Activated naive CD4-positive, alpha-beta T cell (primary cell): ENCODE results near the gene SAT2.

Experiments
- DNase-seq, 4 experiments: peaks; one replicate each; lab custom pipeline; 2025; lab: John Stamatoyannopoulos, UW

The SAT2 gene

DNA sequence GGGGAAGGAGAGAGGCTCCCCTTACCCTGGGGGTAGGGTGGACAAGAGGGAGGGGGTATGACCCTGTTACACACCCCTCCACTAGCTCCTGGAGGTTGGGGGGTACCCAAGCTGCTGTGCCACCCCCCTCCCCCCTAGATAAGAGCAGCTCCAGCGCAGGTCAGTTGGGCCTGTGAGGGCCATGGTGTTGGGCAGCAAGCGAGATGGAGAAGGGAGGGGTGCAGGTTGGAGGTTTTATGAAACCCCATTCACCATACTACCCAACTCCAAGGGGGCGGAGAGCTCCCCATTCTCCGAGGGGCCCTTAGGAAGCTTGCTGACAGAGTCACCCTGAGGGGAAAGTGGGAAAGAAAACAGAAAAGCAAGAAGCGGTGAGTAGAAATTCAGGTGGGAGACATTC, 36.0 kb downstream of the SAT2 start:
- DNase-seq, result no peak

DNA sequence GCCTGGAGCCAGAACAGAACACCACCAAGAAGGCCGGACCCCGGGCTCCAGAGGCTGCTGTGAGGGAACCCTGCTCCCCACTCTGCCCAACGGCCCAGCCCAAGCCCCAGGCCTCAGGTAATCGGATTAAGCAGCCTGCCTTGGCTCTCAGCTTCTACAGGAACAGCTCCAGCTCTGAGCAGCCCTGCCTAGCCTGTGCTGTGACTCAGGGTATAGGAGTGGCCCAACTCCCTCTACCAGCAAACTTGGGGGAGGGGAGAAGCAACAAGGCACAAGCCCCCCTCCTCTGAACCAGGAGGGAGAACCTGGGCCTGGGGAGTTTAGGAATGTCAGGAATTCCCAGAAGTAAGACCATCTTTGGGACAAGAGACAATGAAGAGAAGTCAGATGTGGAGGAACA, 36.9 kb downstream of the SAT2 start:
- DNase-seq, result no peak

DNA sequence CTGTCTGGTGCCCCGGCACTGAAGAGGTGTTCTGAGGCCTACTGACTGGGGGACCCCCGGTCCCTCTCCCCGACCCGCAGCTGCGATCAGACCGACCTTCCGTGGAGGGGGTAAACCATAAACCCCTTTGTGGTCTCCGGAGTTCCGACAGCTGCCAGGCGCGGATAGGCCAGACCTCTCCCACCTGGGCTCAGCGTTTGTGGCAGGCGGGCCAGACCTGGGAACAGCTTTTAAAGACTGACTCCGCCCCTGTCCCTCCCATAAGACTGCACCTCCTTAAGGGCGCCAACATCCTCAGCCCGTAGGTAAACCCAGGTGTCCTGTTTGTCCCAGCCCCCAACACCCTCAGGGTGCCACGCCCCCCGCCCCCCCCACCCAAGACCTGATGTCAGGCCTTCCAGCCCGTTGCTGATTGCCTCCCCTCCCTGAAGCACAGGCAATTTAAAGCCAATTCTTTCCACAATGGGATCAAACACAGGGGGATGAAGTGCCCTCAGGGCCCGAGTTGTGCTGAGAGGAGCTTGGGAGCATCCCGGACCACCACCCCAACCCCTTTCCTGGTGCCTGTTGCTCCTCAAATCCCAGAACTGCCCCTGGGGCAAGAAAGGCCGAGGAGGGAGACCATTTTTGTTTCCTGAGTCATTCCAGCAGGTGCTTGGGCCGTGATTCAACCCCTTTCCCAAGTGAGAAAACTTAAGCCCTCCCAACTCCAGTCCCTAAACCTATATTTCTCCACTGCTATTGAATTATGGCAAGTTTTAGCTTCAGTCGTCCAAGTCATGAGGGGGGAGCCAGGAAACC, 37.5 kb downstream of the SAT2 start, which contains the start of gene SOX15:
Gene SOX15, minus strand, starts transcription at position 204 of the 801 bp plus-strand sequence. CDS start 418 bp downstream, outside the sequence.
- DNase-seq, result no peak

DNA sequence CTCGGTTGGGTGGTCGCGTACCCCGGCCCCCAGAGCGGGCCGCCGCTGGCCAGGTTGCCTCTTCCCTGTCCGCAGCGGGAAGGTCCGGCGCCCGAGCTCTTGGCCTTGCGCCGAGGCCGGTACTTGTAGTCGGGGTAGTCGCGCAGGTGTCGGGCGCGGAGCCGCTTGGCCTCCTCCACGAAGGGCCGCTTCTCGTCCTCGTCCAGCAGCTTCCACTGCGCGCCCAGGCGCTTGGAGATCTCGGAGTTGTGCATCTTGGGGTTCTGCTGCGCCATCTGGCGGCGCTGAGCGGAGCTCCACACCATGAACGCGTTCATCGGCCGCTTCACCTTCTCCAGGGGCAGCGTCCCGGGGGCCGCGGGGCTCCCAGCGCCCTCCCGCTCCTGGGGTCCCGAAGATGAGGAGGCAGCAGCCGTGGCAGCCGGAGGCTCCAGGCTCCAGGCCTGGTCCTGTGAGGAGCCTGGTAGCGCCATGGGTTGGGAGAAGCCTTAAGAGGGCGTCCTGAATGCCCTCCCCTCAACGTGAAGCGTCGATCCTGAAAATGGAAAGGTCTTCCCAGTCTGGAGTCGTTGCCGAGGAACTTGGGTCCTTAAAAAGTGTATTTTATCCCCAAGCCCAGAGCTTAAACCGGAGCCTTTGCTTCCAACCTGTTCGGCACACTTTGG, 38.3 kb downstream of the SAT2 start:
- DNase-seq, result peak; percentile 25 to 62 (median 44)

DNA sequence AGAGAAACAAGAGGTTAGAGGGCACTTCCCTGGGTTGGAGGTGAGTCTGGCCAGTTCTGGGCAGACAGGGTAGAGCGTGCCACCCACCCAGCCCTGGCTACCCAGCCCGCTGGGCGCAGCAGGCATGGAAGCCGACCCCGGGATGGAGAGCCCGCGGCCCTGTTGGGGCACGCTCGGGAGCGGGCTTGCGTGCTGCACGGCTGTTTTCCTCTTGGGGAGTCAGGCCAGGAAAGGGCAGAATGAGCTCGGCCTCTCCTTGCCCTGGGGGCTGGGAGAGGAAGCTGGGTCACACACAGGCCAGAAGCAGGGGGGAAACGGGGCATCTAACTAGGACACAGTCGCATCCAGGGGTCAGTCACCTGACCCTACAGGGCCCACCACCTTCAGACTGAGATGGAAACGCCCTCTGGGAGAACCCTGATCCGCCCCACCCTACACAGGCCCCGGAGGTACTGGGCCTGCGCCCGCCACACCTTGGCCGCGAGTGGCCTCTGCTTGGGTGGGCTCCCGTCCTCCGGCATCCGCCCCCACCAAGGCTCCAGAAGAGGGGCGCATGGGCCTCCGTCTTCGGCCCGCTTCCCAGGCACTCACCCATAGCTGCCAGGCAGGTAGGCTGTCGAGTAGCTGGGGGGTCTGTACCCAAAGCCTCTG, 38.9 kb downstream of the SAT2 start:
- no peak for DNase-seq

DNA sequence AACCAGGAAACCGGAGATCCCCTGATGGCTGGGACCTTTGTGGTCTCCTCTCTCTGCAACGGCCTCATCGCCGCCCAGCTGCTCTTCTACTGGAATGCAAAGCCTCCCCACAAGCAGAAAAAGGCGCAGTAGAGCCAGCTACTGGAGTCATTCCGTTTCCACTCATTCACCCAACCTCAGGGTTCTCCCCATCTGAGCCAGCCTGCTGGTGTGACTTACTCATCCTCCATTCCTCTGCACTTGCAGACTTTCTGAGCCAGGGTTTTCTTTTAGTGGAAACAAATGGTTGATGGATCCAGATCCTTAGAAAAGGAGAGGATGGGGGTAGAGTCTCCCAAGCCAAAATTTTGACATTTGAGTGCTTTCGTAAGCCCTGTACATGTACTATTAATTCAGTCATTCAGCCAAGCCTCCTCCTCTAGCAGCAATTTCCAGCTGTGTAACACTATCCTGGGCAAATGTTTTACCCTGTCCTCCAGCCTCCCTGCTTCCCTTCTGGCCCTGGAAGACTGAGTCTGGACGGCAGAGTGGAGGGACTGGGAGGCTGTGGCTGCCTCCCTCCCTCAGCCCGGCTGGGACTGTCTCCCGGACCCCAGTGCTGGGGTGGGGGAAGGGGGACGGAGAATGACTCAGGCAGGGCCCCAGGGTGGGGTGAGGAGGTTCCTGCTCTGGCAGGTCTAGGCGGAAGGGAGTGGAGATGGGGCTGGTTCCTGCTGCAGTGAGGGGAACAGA, 40.0 kb downstream of the SAT2 start:
- DNase-seq, result no peak

DNA sequence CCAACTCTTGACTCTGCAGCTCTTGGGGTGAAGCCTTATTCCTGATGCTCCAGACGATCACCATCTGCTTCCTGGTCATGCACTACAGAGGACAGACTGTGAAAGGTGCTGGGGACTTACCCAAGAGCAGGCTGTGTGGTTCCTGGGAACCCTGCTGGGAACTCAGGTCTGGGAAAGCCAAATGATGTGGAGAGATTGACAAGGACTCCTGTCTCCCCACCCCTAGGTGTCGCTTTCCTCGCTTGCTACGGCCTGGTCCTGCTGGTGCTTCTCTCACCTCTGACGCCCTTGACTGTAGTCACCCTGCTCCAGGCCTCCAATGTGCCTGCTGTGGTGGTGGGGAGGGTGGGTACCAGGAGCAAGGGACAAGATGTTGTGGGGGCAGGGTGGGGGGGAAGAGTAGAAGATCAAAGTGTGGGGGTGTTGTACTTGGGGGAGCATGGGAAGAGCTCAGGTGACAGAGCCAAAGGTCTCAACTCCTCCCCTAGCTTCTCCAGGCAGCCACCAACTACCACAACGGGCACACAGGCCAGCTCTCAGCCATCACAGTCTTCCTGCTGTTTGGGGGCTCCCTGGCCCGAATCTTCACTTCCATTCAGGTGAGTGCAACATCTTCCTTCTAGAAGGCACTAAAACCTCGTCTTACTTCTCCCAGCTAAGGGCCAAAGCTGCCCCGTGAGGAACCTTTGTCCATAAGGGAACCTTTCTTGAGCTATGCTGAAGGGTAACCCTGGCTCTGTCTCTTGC, 40.8 kb downstream of the SAT2 start:
- no peak for DNase-seq

DNA sequence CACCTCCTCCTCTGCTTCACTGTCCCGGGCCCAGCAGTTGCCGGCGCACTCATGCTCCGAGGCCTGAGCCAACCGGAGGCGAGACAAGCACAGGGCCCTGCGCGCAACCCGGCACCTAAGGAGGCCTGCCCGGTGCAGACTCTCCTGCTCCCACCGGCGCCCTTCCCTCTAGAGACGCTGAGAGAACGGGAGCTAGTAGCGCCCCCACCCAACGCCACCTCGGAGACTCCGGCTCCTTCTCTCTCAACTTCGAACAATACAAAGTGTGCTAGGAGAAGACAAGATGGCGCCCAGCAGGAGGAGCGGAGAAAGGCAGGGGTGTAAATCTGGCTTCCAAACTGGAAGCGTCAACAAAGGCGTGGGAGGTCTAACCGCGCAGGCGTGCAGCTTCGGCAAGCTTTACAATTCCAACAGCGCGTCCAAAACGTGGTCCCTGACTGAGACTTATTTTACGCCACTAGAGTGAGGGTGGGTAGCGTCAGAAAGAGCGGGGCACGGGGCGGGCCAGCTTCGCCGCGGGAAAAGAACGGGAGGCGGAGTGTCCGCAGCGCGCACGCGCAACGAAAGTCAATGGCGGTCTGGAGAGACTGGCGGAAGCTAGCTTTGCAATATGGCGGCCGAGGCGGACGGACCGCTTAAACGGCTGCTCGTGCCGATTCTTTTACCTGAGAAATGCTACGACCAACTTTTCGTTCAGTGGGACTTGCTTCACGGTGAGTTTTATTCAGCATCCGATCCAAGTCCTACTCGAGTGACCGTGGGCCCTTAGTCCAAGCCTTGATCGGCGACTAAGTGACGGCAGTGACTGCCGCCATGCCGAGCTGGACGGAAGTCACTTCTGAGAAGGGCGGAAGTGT, 44.1 kb downstream of the SAT2 start, which contains the start of gene MPDU1:
Gene MPDU1, plus strand, starts transcription at position 600 of the 857 bp plus-strand sequence. Its CDS starts 11 bp downstream, at position 611.
- DNase-seq, result peak; percentile 85 to 93 (median 86)

DNA sequence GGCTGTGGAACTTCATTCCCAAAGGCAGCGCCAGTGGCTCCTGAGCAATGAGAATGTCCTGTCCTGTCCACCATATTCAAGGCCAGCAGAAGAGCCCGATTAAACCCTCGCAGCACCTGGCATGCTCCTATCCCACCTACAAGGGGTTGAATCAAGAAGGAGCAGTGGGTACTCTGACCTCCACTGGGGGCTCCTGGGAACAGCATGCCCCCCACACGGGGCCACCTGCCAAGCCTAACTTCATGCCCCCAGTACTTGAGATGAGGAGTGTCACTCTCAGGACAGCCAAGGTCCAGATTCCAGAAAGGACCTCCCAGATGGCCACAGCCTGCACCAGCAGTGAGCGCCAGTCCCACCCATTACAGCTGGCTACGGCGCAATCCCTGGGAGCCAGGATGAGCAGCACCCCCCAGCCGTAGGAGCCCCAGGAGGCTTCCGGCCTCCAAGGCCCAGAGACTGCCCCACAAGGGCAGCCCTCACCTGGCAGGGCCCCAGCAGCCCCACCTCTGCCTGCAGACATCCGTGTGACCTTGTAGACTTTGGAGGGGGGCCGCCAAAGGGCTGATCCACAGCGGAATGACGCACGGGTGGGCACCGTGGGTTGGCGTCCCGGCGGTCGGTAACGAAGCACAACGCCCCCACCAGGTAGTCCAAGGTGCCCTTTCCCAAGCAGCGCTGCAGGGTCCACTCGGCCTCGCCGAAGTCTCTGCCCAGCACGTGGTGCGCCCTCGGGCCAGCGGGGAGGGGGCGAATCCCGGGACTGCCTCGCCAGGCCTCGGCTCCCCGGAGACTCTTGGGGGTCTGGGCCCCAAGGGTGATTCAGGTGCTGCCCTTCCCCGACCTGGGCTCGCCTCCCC, 45.0 kb downstream of the SAT2 start:
- DNase-seq, result no peak

DNA sequence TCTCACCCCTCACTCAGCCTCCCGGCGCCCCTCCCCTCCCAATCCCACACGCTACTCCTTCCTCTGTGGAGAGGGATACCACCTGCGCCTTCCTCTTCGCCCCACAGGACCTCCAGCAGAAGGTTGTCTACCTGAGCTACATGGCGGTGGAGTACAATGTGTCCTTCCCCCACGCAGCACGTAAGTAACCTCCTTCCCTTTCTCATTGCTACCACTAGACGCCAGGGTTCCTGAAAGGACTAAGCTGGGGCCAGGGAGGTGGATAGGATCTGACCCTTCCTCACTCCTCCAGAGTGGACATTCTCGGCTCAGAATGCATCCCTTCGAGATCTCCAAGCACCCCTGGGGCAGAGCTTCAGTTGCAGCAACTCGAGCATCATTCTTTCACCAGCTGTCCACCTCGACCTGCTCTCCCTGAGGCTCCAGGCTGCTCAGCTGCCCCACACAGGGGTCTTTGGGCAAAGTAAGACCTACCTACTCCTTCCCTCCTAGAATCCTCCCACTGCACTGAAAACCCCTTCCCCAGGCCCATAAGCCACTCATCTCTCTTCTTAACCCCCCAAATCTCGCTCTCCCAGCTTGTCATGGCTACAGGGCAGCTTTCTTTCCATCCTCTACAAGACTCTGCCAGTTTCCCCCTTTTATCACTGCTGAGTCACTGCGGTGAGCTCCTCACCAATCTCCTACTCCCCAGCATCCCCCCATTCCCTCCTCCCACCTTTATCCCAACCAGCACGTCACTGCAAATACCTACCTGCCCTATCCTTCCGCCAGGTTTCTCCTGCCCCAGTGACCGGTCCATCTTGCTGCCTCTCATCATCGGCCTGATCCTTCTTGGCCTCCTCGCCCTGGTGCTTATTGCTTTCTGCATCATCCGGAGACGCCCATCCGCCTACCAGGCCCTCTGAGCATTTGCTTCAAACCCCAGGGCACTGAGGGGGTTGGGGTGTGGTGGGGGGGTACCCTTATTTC, 46.7 kb downstream of the SAT2 start:
- no peak for DNase-seq

DNA sequence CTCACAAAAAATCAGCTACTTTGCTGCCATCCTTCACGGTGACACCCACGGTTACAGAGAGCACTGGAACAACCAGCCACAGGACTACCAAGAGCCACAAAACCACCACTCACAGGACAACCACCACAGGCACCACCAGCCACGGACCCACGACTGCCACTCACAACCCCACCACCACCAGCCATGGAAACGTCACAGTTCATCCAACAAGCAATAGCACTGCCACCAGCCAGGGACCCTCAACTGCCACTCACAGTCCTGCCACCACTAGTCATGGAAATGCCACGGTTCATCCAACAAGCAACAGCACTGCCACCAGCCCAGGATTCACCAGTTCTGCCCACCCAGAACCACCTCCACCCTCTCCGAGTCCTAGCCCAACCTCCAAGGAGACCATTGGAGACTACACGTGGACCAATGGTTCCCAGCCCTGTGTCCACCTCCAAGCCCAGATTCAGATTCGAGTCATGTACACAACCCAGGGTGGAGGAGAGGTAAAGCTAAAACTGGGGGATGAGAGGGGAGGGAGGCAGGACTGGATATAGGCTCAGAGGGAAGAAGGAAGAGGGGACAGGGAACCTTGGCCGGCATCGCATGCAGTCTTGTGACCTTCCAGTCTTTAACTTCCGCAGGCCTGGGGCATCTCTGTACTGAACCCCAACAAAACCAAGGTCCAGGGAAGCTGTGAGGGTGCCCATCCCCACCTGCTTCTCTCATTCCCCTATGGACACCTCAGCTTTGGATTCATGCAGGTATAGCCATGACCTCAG, 47.6 kb downstream of the SAT2 start:
- no peak for DNase-seq

DNA sequence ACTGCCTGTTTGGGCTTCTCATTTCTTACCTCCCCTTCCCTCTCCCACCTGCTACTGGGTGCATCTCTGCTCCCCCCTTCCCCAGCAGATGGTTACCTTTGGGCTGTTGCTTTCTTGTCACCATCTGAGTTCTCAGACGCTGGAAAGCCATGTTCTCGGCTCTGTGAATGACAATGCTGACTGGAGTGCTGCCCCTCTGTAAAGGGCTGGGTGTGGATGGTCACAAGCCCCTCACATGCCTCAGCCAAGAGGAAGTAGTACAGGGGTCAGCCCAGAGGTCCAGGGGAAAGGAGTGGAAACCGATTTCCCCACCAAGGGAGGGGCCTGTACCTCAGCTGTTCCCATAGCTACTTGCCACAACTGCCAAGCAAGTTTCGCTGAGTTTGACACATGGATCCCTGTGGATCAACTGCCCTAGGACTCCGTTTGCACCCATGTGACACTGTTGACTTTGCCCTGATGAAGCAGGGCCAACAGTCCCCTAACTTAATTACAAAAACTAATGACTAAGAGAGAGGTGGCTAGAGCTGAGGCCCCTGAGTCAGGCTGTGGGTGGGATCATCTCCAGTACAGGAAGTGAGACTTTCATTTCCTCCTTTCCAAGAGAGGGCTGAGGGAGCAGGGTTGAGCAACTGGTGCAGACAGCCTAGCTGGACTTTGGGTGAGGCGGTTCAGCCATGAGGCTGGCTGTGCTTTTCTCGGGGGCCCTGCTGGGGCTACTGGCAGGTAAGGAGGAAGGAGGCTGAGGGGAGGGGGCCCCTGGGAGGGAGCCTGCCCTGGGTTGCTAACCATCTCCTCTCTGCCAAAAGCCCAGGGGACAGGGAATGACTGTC, 48.4 kb downstream of the SAT2 start, which contains the start of gene CD68:
Gene CD68, plus strand, starts transcription at position 638 of the 833 bp plus-strand sequence. Its CDS starts 40 bp downstream, at position 678.
- DNase-seq, result no peak

DNA sequence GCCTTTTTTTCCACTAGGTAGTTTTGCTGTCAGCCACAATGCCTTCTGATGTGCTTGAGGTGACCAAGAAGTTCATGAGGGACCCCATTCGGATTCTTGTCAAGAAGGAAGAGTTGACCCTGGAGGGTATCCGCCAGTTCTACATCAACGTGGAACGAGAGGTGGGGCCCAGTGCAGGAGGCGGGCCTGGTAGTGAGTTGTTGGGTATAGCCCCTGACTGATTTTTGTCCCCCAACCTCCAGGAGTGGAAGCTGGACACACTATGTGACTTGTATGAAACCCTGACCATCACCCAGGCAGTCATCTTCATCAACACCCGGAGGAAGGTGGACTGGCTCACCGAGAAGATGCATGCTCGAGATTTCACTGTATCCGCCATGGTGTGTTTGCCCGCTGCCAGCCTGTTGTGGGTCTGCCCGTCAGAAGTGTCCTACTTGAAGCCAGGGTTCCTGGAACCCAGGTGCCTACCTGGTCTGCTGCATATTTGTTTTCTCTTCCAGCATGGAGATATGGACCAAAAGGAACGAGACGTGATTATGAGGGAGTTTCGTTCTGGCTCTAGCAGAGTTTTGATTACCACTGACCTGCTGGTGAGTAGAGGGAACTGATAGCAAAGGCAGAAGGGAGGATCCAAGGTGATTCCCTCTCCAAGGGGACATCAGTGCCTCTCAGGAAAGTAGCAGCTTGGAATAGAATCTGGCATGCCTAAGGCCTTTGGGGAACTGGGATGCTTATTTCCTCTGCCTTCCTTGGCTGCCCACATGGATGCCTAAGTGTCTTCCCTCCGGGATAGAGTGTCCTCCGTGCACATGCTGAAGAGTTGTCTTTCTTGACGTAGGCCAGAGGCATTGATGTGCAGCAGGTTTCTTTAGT, 50.1 kb downstream of the SAT2 start:
- DNase-seq, result no peak

DNA sequence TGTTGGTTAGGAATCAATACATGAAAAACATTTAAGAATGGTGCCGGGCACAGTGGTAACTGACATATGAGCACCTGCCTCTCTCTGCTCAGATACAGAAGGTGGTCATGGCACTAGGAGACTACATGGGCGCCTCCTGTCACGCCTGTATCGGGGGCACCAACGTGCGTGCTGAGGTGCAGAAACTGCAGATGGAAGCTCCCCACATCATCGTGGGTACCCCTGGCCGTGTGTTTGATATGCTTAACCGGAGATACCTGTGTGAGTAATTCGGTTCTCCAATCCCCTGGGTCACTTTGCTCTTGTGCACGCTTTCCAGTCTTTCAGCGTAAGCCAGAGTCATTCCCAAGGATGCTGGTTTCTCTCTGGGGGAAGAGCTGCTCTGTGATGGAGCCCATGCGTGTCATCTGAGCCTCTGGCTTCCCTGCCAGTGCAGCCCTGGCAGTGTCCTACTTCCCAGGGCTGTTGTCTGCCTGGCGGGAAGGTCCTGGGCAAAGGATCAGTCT, 51.1 kb downstream of the SAT2 start:
- DNase-seq, result no peak
